ENCODE results near the gene ABCA7. TPM values are rescaled to one million over a fixed set of nuclear protein-coding genes. Genes with fewer than 3 reads are reported as not detected.

The ABCA7 gene
- total and polyA plus RNA-seq, 2 of the 13 experiments (the other 11 are each of a cell fraction or from before 2014, with no cell fraction given) = 4.4 to 32.4 TPM

DNA sequence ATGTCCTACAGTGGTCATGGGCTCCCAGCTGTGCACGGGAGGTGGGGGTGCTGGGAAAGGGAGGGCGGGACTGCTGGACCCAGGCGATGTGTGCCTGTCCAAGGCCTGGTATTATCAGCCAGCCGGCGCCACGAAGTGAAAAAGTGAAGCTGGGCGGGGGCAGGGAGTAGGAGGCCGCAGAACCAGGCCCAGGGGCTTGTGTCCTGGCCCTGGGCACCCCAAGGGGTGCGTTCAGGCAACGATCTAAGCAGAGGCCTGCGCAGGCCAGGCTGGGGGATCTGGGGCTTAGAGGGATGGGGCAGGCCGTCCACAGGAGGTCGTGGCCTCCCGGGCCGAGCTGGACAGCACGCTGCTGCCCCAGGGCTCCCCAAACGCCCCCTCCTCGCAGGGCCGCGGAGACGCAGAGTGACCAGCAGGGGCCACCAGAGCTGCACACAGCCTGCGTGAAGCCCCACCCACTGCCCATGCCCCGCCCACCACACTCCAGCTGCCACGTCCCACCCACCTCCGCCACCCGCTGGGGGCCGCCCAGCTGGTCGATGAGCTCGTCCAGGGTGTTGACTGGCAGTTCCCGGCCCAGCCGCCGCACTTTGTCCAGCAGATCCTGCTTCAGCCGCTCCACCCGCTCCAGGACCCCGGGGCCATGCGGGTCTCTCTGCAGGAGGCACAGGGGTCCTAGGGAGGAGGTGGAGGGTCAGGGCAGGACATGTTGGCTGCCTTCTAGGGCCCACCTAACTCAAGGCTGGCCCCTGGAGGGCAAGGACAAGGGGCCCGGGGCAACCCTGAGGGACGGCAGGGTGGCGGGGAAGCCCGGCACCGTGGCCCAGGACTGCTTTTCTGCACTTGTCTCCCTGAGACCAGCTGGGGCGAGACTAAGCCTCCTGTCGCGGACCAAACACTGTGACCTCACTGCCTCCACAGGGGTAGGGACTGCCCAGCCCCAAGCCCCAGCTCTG, 73.4 kb downstream of the ABCA7 start (continued):
- TF ChIP-seq, protein P1, sequence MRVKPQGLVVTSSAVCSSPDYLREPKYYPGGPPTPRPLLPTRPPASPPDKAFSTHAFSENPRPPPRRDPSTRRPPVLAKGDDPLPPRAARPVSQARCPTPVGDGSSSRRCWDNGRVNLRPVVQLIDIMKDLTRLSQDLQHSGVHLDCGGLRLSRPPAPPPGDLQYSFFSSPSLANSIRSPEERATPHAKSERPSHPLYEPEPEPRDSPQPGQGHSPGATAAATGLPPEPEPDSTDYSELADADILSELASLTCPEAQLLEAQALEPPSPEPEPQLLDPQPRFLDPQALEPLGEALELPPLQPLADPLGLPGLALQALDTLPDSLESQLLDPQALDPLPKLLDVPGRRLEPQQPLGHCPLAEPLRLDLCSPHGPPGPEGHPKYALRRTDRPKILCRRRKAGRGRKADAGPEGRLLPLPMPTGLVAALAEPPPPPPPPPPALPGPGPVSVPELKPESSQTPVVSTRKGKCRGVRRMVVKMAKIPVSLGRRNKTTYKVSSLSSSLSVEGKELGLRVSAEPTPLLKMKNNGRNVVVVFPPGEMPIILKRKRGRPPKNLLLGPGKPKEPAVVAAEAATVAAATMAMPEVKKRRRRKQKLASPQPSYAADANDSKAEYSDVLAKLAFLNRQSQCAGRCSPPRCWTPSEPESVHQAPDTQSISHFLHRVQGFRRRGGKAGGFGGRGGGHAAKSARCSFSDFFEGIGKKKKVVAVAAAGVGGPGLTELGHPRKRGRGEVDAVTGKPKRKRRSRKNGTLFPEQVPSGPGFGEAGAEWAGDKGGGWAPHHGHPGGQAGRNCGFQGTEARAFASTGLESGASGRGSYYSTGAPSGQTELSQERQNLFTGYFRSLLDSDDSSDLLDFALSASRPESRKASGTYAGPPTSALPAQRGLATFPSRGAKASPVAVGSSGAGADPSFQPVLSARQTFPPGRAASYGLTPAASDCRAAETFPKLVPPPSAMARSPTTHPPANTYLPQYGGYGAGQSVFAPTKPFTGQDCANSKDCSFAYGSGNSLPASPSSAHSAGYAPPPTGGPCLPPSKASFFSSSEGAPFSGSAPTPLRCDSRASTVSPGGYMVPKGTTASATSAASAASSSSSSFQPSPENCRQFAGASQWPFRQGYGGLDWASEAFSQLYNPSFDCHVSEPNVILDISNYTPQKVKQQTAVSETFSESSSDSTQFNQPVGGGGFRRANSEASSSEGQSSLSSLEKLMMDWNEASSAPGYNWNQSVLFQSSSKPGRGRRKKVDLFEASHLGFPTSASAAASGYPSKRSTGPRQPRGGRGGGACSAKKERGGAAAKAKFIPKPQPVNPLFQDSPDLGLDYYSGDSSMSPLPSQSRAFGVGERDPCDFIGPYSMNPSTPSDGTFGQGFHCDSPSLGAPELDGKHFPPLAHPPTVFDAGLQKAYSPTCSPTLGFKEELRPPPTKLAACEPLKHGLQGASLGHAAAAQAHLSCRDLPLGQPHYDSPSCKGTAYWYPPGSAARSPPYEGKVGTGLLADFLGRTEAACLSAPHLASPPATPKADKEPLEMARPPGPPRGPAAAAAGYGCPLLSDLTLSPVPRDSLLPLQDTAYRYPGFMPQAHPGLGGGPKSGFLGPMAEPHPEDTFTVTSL (CRISPR knock-in tag; IDR thresholded peaks at IDR 0.05; ENCODE audit: borderline replicate concordance) = no peak; the same call in 1 of the 2 replicates
- no peak for TF ChIP-seq GTF3A (CRISPR knock-in tag; conservative IDR thresholded peaks at IDR 0.05)
- no peak for TF ChIP-seq ZNF549 (CRISPR knock-in tag; IDR thresholded peaks at IDR 0.05)
- peak; percentile 93 for TF ChIP-seq ZNF619 (CRISPR knock-in tag; IDR thresholded peaks at IDR 0.05)
- no peak for TF ChIP-seq SRF (IDR thresholded peaks at IDR 0.05; ENCODE audit: low read depth, low read length)
- TF ChIP-seq PAX8 (CRISPR knock-in tag; IDR thresholded peaks at IDR 0.05; ENCODE audit: borderline replicate concordance) = no peak
- TF ChIP-seq PRPF4 (IDR thresholded peaks at IDR 0.05; ENCODE audit: low read depth, low read length, poor library complexity, severe bottlenecking) = no peak
- TF ChIP-seq, protein P2, sequence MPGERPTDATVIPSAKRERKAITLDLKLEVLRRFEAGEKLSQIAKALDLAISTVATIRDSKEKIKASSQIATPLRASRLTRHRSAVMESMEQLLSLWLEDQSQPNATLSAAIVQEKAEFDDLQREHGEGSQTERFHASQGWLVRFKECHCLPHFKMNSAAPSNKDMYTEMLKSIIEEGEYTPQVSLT (CRISPR knock-in tag; IDR thresholded peaks at IDR 0.05; ENCODE audit: borderline replicate concordance, low read depth) = no peak
- no peak for TF ChIP-seq ZFP82 (CRISPR knock-in tag; IDR thresholded peaks at IDR 0.05; ENCODE audit: borderline replicate concordance)
- 0 out of 2 replicates have a peak, but pooled peaks have one; percentile 24 for TF ChIP-seq BRCA1 (CRISPR knock-in tag; IDR thresholded peaks at IDR 0.05)
- peak; percentile 65 for TF ChIP-seq TEAD3 (CRISPR knock-in tag; optimal IDR thresholded peaks at IDR 0.05; ENCODE audit: borderline replicate concordance)
- TF ChIP-seq CENPX (CRISPR knock-in tag; IDR thresholded peaks at IDR 0.05) = no peak
- no peak for TF ChIP-seq PHB2 (IDR thresholded peaks at IDR 0.05; ENCODE audit: partially characterized antibody)
- TF ChIP-seq, protein P3, sequence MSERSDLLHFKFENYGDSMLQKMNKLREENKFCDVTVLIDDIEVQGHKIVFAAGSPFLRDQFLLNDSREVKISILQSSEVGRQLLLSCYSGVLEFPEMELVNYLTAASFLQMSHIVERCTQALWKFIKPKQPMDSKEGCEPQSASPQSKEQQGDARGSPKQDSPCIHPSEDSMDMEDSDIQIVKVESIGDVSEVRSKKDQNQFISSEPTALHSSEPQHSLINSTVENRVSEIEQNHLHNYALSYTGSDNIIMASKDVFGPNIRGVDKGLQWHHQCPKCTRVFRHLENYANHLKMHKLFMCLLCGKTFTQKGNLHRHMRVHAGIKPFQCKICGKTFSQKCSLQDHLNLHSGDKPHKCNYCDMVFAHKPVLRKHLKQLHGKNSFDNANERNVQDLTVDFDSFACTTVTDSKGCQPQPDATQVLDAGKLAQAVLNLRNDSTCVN (CRISPR knock-in tag; IDR thresholded peaks at IDR 0.05; ENCODE audit: borderline replicate concordance) = no peak
- no peak; the same call in 1 of the 2 replicates for TF ChIP-seq POGZ (CRISPR knock-in tag; IDR thresholded peaks at IDR 0.05)
- TF ChIP-seq CHD2 (IDR thresholded peaks at IDR 0.05; ENCODE audit: low read depth, low read length) = no peak
- no peak for TF ChIP-seq ZNF546 (CRISPR knock-in tag; conservative IDR thresholded peaks at IDR 0.05)
- no peak for TF ChIP-seq PCBP1 (IDR thresholded peaks at IDR 0.05; ENCODE audit: borderline replicate concordance, low read depth, low read length)
- TF ChIP-seq ZKSCAN1 (IDR thresholded peaks at IDR 0.05; ENCODE audit: low read length) = no peak
- TF ChIP-seq RBM22 (optimal IDR thresholded peaks at IDR 0.05; ENCODE audit: low read length) = peak; percentile 66
- peak; percentile 51 for TF ChIP-seq PHF21A (CRISPR knock-in tag; IDR thresholded peaks at IDR 0.05)
- TF ChIP-seq KLF6 (CRISPR knock-in tag; IDR thresholded peaks at IDR 0.05) = no peak
- no peak for TF ChIP-seq SIX1 (CRISPR knock-in tag; IDR thresholded peaks at IDR 0.05; ENCODE audit: borderline replicate concordance)
- TF ChIP-seq ZNF33A (CRISPR knock-in tag; IDR thresholded peaks at IDR 0.05; ENCODE audit: borderline replicate concordance) = no peak

Data from HepG2 (cell line).